GM21825 (cell line): Measurements from ENCODE around the gene TRPV4.

Experiments used
- ATAC-seq: cut with Tn5 transposase; IDR thresholded peaks from one replicate; pipeline ENCODE4 v1.9.1; 2021; ENCODE audit warnings: mild to moderate bottlenecking, moderate library complexity; ENCODE audit not compliant: unreplicated experiment

The TRPV4 gene

GRCh38 chr12:109764776-109765445 is 68.3 kb downstream of the TRPV4 start:
- ATAC-seq = no peak

- ATAC-seq = no peak
These were observed 69.1 kb downstream of the TRPV4 start for GRCh38 chr12:109764123-109764522.

- ATAC-seq = no peak
These were observed 69.9 kb downstream of the TRPV4 start for GRCh38 chr12:109763201-109763841.

GRCh38 chr12:109762673-109763191 is 70.5 kb downstream of the TRPV4 start:
- no peak for ATAC-seq

GRCh38 chr12:109762071-109762672 is 71.0 kb downstream of the TRPV4 start:
- ATAC-seq = no peak

- ATAC-seq = no peak
These were observed 72.0 kb downstream of the TRPV4 start for GRCh38 chr12:109760930-109761921.

GRCh38 chr12:109760031-109760929 is 72.9 kb downstream of the TRPV4 start:
- no peak for ATAC-seq

GRCh38 chr12:109759595-109759994 is 73.6 kb downstream of the TRPV4 start:
- no peak for ATAC-seq

- no peak for ATAC-seq
These were observed 74.5 kb downstream of the TRPV4 start for GRCh38 chr12:109758426-109759420.

GRCh38 chr12:109757671-109758265 is 75.4 kb downstream of the TRPV4 start:
- ATAC-seq = no peak

GRCh38 chr12:109756457-109756856 is 76.7 kb downstream of the TRPV4 start:
- ATAC-seq = no peak

- no peak for ATAC-seq
These were observed 79.2 kb downstream of the TRPV4 start for GRCh38 chr12:109753959-109754358.

- no peak for ATAC-seq
These were observed 80.2 kb downstream of the TRPV4 start for GRCh38 chr12:109753054-109753401.

GRCh38 chr12:109752117-109753053 is 80.8 kb downstream of the TRPV4 start:
- ATAC-seq = no peak

- no peak for ATAC-seq
These were observed 87.9 kb downstream of the TRPV4 start for GRCh38 chr12:109744986-109745942.

GRCh38 chr12:109744026-109744425 is 89.2 kb downstream of the TRPV4 start:
- no peak for ATAC-seq
